Measurements from ENCODE around the gene ZNF253.
"Not testable (repeated sequence)": the region's sequence is repeated elsewhere in the genome, so short reads cannot be mapped to it uniquely, and the experiment has no call there.

Gene ZNF253

GRCh38 chr19:19892055-19892941 is 26.6 kb downstream of the ZNF253 start:
- FAIRE-seq: peak; percentile 38
- DNase-seq (ENCODE audit: extremely low spot score, insufficient read length, low read depth): not testable (repeated sequence)

GRCh38 chr19:19900139-19900728 is 34.6 kb downstream of the ZNF253 start:
- FAIRE-seq (no peak), DNase-seq (ENCODE audit: extremely low spot score, insufficient read length, low read depth) (no peak)

- peak; percentile 26 for DNase-seq (ENCODE audit: extremely low spot score, insufficient read length, low read depth)
- peak; percentile 72 for FAIRE-seq
These were observed 35.2 kb downstream of the ZNF253 start, which contains the start of gene ZNF93 for GRCh38 chr19:19900729-19901444. Gene ZNF93 (plus strand): TSS chr19:19900946. CDS start chr19:19901089, 143 bp downstream.

- DNase-seq (ENCODE audit: extremely low spot score, insufficient read length, low read depth); FAIRE-seq: not testable (repeated sequence)
These were observed 41.9 kb downstream of the ZNF253 start for GRCh38 chr19:19907551-19907950.

- DNase-seq (ENCODE audit: extremely low spot score, insufficient read length, low read depth) (no peak), FAIRE-seq (no peak)
These were observed 44.0 kb downstream of the ZNF253 start for GRCh38 chr19:19909654-19910053.

GRCh38 chr19:19911150-19911549 is 45.5 kb downstream of the ZNF253 start:
- no peak for DNase-seq (ENCODE audit: extremely low spot score, insufficient read length, low read depth)
- FAIRE-seq: no peak

GRCh38 chr19:19914596-19914995 is 48.9 kb downstream of the ZNF253 start:
- FAIRE-seq (no peak), DNase-seq (ENCODE audit: extremely low spot score, insufficient read length, low read depth) (no peak)

- not testable (repeated sequence) for FAIRE-seq; DNase-seq (ENCODE audit: extremely low spot score, insufficient read length, low read depth)
These were observed 64.7 kb downstream of the ZNF253 start for GRCh38 chr19:19930417-19930816.

GRCh38 chr19:19933432-19934314 is 68.0 kb downstream of the ZNF253 start:
- not testable (repeated sequence) for FAIRE-seq; DNase-seq (ENCODE audit: extremely low spot score, insufficient read length, low read depth)

- DNase-seq (ENCODE audit: extremely low spot score, insufficient read length, low read depth) (no peak), FAIRE-seq (no peak)
These were observed 71.7 kb downstream of the ZNF253 start for GRCh38 chr19:19937403-19937802.

- FAIRE-seq (no peak), DNase-seq (ENCODE audit: extremely low spot score, insufficient read length, low read depth) (no peak)
These were observed 72.8 kb downstream of the ZNF253 start for GRCh38 chr19:19938449-19938848.

- FAIRE-seq (no peak), DNase-seq (ENCODE audit: extremely low spot score, insufficient read length, low read depth) (no peak)
These were observed 78.3 kb downstream of the ZNF253 start for GRCh38 chr19:19943848-19944582.

All from GM18507 (cell line).